K562 (cell line): Measurements from ENCODE around the gene GJE1. TPM values are rescaled to one million over a fixed set of nuclear protein-coding genes. Genes with fewer than 3 reads are reported as not detected.

Experiments used
- ATAC-seq: fragments of 200-7000 bp; cut with Tn5 transposase; 3 replicates; pipeline ENCODE4 v1.9.1; 2020; ENCODE audit warnings: moderate library complexity
- BruUV-seq: library from RNA; stranded (reverse); fragments of 400-500 nt; replicated peaks from 2 replicates; lab custom pipeline; 2021; lab: Mats Ljungman, UMichigan
- CTCF ChIA-PET: fragments of 300-600 bp; formaldehyde crosslinking; extraction: SDS; loops from one replicate; lab custom pipeline; 2021; ENCODE audit warnings: low intra/inter-chr PET ratio; lab: Yijun Ruan, JAX
- POLR2A ChIA-PET: fragments of 300-600, 350-650 bp; sonication (Branson Sonifier 250); formaldehyde crosslinking; extraction: SDS; loops from one replicate; lab custom pipeline; 2021; ENCODE audit warnings: antibody characterized with exemption, inconsistent platforms; lab: Yijun Ruan, JAX
- DNase-seq, 4 experiments: peaks; one replicate each; pipeline versions ENCODE4 v3.0.0 to v3.0.0-alpha.2; 2011 to 2018; ENCODE audit warnings: low spot score in 3 of 4, mixed read lengths in 3 of 4; ENCODE audit errors: extremely low read depth in 1 of 4
- FAIRE-seq: peaks from 2 replicates; lab custom pipeline; 2011; peaks lifted over from hg19 to GRCh38; lab: Jason Lieb, UNC
- H2AFZ ChIP-seq: 2 replicates; pipeline ENCODE4 v1.6.0; 2011; ENCODE audit warnings: low read depth, low read length, control low read depth, inconsistent platforms
- H3K27ac ChIP-seq: fragments of 200-600 bp; 3 replicates; pipeline ENCODE4 v1.8.0; 2011; ENCODE audit warnings: low read depth, mild to moderate bottlenecking, control low read depth, inconsistent platforms, low read length, moderate library complexity, mixed read lengths; ENCODE audit errors: extremely low read depth
- H3K27me3 ChIP-seq, 2 experiments: fragments of 300-600 bp in 1 of 2; 2 replicates in 1 of 2; 3 replicates in 1 of 2; pipeline versions ENCODE4 v1.6.0 to v1.8.0; 2011; ENCODE audit warnings: inconsistent platforms in 2 of 2, low read length in 2 of 2, mild to moderate bottlenecking in 1 of 2, mixed read lengths in 1 of 2, moderate library complexity in 1 of 2; ENCODE audit not compliant: control insufficient read depth in 2 of 2, insufficient read depth in 2 of 2
- H3K36me3 ChIP-seq: fragments of 300-600 bp; 3 replicates; pipeline ENCODE4 v1.8.0; 2011; ENCODE audit warnings: mild to moderate bottlenecking, low read length, inconsistent platforms; ENCODE audit not compliant: control insufficient read depth, insufficient read depth
- H3K4me1 ChIP-seq, 2 experiments: fragments of 200-600 bp in 1 of 2; replicated peaks in 1 of 2; 2 replicates in 1 of 2; 3 replicates in 1 of 2; pipeline versions ENCODE4 v1.5.1 to v1.8.0; 2011; ENCODE audit warnings: inconsistent platforms in 2 of 2, low read length in 2 of 2, mild to moderate bottlenecking in 1 of 2, mixed read lengths in 1 of 2, moderate library complexity in 1 of 2; ENCODE audit not compliant: control insufficient read depth in 2 of 2, insufficient read depth in 2 of 2
- H3K4me2 ChIP-seq: 2 replicates; pipeline ENCODE4 v1.6.1; 2011; ENCODE audit warnings: low read length, control low read depth, inconsistent platforms, mixed read lengths; ENCODE audit not compliant: insufficient read depth
- H3K4me3 ChIP-seq: fragments of 200-600 bp; sonication (generic), shearing (Covaris generic); 2 replicates; pipeline ENCODE4 v1.5.1; 2016; ENCODE audit warnings: control low read depth, inconsistent platforms
- H3K79me2 ChIP-seq: fragments of 200-600 bp; 3 replicates; pipeline ENCODE4 v1.8.0; 2011; ENCODE audit warnings: low read length, inconsistent platforms; ENCODE audit not compliant: control insufficient read depth, insufficient read depth
- H3K9ac ChIP-seq, 2 experiments: 2 replicates each; pipeline versions ENCODE4 v1.6.0 to v1.6.1; 2011; ENCODE audit warnings: low read depth in 2 of 2, low read length in 2 of 2, control low read depth in 1 of 2, inconsistent platforms in 1 of 2, mild to moderate bottlenecking in 1 of 2, mixed read lengths in 1 of 2; ENCODE audit not compliant: insufficient read depth in 1 of 2
- H3K9me1 ChIP-seq: one replicate; pipeline ENCODE4 v1.6.0; 2011; ENCODE audit warnings: inconsistent platforms, mild to moderate bottlenecking, low read length, moderate library complexity; ENCODE audit not compliant: control insufficient read depth, insufficient read depth
- H3K9me3 ChIP-seq: replicated peaks from 2 replicates; pipeline ENCODE4 v1.5.1; 2011; ENCODE audit warnings: low read depth, low read length, inconsistent platforms; ENCODE audit not compliant: control insufficient read depth, insufficient read depth
- H4K20me1 ChIP-seq: replicated peaks from 2 replicates; pipeline ENCODE4 v1.6.1; 2011; ENCODE audit warnings: low read length, inconsistent platforms, mixed read lengths; ENCODE audit not compliant: control insufficient read depth, insufficient read depth
- EHMT2 ChIP-seq: fragments of 450-650 bp; IDR thresholded peaks from 2 replicates; pipeline ENCODE4 v1.6.1; 2018; ENCODE audit warnings: antibody characterized with exemption
- FOXP1 ChIP-seq: sonication (generic); formaldehyde crosslinking; IDR thresholded peaks from 2 replicates; pipeline ENCODE4 v1.8.0; 2022; ENCODE audit warnings: mild to moderate bottlenecking, missing genetic modification reagents
- HMG20B ChIP-seq: fragments of 250-450 bp; sonication (Bioruptor Pico); IDR thresholded peaks from 2 replicates; pipeline ENCODE4 v1.5.0; 2021; ENCODE audit warnings: mild to moderate bottlenecking
- MAZ ChIP-seq, 2 experiments: fragments of 450-650 bp in 1 of 2; sonication (generic) in 1 of 2; formaldehyde crosslinking; IDR thresholded peaks in 1 of 2; conservative IDR thresholded peaks in 1 of 2; 2 replicates each; pipeline versions ENCODE4 v1.4.0 to v1.5.0; 2020; ENCODE audit warnings: mild to moderate bottlenecking in 1 of 2, missing genetic modification reagents in 1 of 2
- NCOA1 ChIP-seq: fragments of 450-650 bp; IDR thresholded peaks from 2 replicates; pipeline ENCODE4 v1.6.1; 2016; ENCODE audit warnings: low read depth
- NCOA6 ChIP-seq: fragments of 450-650 bp; IDR thresholded peaks from 2 replicates; pipeline ENCODE4 v1.6.1; 2017; ENCODE audit warnings: mild to moderate bottlenecking
- ZNF778 ChIP-seq: fragments of 450-650 bp; formaldehyde crosslinking; IDR thresholded peaks from 2 replicates; pipeline ENCODE4 v1.4.0; 2020; ENCODE audit warnings: mild to moderate bottlenecking, moderate library complexity
- WGBS: fragments of 100-300 bp; shearing (Covaris generic); methylation state at CpG from one replicate; pipeline ENCODE4 v1.1.6; 2016; ENCODE audit warnings: low coverage, mixed read lengths; ENCODE audit not compliant: insufficient coverage; ENCODE audit errors: missing lambda C conversion rate; 5-methylcytosine and 5-hydroxymethylcytosine counted together
- in situ Hi-C: fragments of 300-500 bp; cut with MboI; formaldehyde crosslinking; loops from 4 replicates; pipeline ENCODE4 v1.15.0; 2018; ENCODE audit warnings: inconsistent platforms, mixed read lengths
- intact Hi-C: fragments of 100-400 bp; cut with micrococcal nuclease; formaldehyde crosslinking; loops from 2 replicates; pipeline ENCODE4 v1.14.2; 2022
- polyA plus RNA-seq, 8 experiments: library from polyadenylated mRNA; depleted of rRNA in 4 of 8; stranded (reverse) in 5 of 8; unstranded in 3 of 8; fragments of >200 nt; fragmentation: Nextera tagmentation in 2 of 8; fragmentation: Illumina TruSeq in 1 of 8; extraction: Ambion mirVana in 2 of 8; extraction: Trizol in 1 of 8; gene quantifications; 2 replicates each; pipeline versions ENCODE4 v1.2.1 to v1.2.3, GENCODE V29; 2011 to 2014; ENCODE audit warnings: inconsistent platforms in 1 of 8, missing spikeins in 1 of 8
- total RNA-seq, 7 experiments: library from RNA; depleted of rRNA in 6 of 7; stranded (reverse); fragments of >200 nt in 6 of 7; fragmentation: Illumina TruSeq in 2 of 7; extraction: Trizol in 2 of 7; gene quantifications; 2 replicates each; pipeline versions ENCODE4 v1.2.1 to v1.2.3, GENCODE V29; 2011 to 2021; ENCODE audit warnings: low replicate concordance in 1 of 7
- TF ChIP-seq, protein P1 (sequence below), 2 experiments: fragments of 450-650 bp; conservative IDR thresholded peaks; 2 replicates each; pipeline ENCODE4 v1.6.1; 2017; ENCODE audit warnings: mild to moderate bottlenecking in 2 of 2, moderate library complexity in 2 of 2
- TF ChIP-seq, protein P2 (sequence below), 2 experiments: fragments of 450-650 bp; formaldehyde crosslinking in 1 of 2; IDR thresholded peaks; 2 replicates each; pipeline versions ENCODE4 v1.4.0 to v1.6.1; 2014 to 2020; ENCODE audit warnings: mild to moderate bottlenecking in 2 of 2, borderline replicate concordance in 1 of 2, low read depth in 1 of 2

GJE1 gene
- total and polyA plus RNA-seq, 9 of the 15 experiments (the other 6 are each of a cell fraction or from before 2014, with no cell fraction given): not detected

DNA sequence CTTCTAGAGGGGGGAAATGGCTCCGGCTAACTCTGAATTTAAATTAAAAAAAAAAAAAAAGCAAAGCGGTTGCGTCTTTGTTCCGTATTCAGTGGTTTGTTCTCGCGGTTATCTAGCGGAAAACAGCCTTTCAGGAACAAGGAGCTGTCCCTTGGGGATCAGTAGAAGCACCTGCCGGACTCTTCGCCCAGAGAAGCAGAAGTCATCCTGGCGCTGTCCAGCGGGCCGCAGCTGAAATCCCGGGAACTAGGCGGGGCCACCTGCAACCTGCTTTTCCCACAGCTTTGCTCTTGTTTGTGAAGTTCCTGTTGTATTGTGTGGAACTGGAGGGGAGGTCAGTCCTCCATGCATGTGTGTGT is 43.9 kb upstream of the GJE1 start:
- no peaks in the 10 kb centered on the region for H3K36me3 ChIP-seq
- no peaks in the 10 kb centered on the region for H3K9me3 ChIP-seq
- no peak overlapping the region for H3K9ac ChIP-seq
- ChIA-PET CTCF (no interaction called here), POLR2A (interaction anchor here (0.8 kb wide), 1 partner anchor 11 kb away, joined by 3 read pairs; no protein-coding TSS in a partner anchor)
- ATAC-seq: peak; percentile 78
- no peak overlapping the region for H2AFZ ChIP-seq
- H4K20me1 ChIP-seq: no peaks in the 10 kb centered on the region
- no peaks in the 10 kb centered on the region for H3K9me1 ChIP-seq
- H3K27me3 ChIP-seq: peaks cover 0 to 9% of the 10 kb centered on the region in 2 experiments; a peak in 2 of 5 replicates
- DNase-seq: peak in 2 of 4 experiments; percentile 21 to 29
- no peak for FAIRE-seq
- no peak overlapping the region for H3K27ac ChIP-seq
- no peak overlapping the region for H3K4me2 ChIP-seq
- H3K4me3 ChIP-seq: no peak overlapping the region
- H3K4me1 ChIP-seq: no peaks in the 10 kb centered on the region
- no TSS peak for BruUV-seq
- 7% methylated on average over 14 of the region's 14 CpGs for WGBS
- in situ Hi-C loops (no loop called here), intact Hi-C loops (no loop called here)
- no peaks in the 10 kb centered on the region for H3K79me2 ChIP-seq
- TF ChIP-seq NCOA6: peak; percentile 41; the same call in 1 of the 2 replicates
- no peak for TF ChIP-seq HMG20B (CRISPR knock-in tag)
- peak in 1 of 2 experiments; percentile 72; a peak in 1 of 4 replicates for TF ChIP-seq MAZ (CRISPR knock-in tag; conservative IDR thresholded peaks at IDR 0.05 in 1 of 2, IDR thresholded peaks at IDR 0.05 in 1 of 2)
- 0 out of 2 replicates have a peak, but pooled peaks have one; percentile 29 for TF ChIP-seq FOXP1 (CRISPR knock-in tag)
- peak; percentile 38; the same call in 1 of the 2 replicates for TF ChIP-seq NCOA1
- TF ChIP-seq, protein P1, sequence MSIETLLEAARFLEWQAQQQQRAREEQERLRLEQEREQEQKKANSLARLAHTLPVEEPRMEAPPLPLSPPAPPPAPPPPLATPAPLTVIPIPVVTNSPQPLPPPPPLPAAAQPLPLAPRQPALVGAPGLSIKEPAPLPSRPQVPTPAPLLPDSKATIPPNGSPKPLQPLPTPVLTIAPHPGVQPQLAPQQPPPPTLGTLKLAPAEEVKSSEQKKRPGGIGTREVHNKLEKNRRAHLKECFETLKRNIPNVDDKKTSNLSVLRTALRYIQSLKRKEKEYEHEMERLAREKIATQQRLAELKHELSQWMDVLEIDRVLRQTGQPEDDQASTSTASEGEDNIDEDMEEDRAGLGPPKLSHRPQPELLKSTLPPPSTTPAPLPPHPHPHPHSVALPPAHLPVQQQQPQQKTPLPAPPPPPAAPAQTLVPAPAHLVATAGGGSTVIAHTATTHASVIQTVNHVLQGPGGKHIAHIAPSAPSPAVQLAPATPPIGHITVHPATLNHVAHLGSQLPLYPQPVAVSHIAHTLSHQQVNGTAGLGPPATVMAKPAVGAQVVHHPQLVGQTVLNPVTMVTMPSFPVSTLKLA (conservative IDR thresholded peaks at IDR 0.05): no peak
- TF ChIP-seq ZNF778 (CRISPR knock-in tag): no peak
- TF ChIP-seq EHMT2: peak; percentile 97
- TF ChIP-seq, protein P2, sequence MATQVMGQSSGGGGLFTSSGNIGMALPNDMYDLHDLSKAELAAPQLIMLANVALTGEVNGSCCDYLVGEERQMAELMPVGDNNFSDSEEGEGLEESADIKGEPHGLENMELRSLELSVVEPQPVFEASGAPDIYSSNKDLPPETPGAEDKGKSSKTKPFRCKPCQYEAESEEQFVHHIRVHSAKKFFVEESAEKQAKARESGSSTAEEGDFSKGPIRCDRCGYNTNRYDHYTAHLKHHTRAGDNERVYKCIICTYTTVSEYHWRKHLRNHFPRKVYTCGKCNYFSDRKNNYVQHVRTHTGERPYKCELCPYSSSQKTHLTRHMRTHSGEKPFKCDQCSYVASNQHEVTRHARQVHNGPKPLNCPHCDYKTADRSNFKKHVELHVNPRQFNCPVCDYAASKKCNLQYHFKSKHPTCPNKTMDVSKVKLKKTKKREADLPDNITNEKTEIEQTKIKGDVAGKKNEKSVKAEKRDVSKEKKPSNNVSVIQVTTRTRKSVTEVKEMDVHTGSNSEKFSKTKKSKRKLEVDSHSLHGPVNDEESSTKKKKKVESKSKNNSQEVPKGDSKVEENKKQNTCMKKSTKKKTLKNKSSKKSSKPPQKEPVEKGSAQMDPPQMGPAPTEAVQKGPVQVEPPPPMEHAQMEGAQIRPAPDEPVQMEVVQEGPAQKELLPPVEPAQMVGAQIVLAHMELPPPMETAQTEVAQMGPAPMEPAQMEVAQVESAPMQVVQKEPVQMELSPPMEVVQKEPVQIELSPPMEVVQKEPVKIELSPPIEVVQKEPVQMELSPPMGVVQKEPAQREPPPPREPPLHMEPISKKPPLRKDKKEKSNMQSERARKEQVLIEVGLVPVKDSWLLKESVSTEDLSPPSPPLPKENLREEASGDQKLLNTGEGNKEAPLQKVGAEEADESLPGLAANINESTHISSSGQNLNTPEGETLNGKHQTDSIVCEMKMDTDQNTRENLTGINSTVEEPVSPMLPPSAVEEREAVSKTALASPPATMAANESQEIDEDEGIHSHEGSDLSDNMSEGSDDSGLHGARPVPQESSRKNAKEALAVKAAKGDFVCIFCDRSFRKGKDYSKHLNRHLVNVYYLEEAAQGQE (IDR thresholded peaks at IDR 0.05; ENCODE audit: borderline replicate concordance): peak; percentile 98
- TF ChIP-seq, protein P2 (CRISPR knock-in tag; IDR thresholded peaks at IDR 0.05; ENCODE audit: low read depth): peak; percentile 87
